ENCODE results near the gene LMTK3. TPM values are rescaled to one million over a fixed set of nuclear protein-coding genes. Genes with fewer than 3 reads are reported as not detected.
"Not testable (repeated sequence)": the region's sequence is repeated elsewhere in the genome, so short reads cannot be mapped to it uniquely, and the experiment has no call there.

The LMTK3 gene
- total RNA-seq, 1 experiment from 2014 or later: under 0.01 TPM

DNA sequence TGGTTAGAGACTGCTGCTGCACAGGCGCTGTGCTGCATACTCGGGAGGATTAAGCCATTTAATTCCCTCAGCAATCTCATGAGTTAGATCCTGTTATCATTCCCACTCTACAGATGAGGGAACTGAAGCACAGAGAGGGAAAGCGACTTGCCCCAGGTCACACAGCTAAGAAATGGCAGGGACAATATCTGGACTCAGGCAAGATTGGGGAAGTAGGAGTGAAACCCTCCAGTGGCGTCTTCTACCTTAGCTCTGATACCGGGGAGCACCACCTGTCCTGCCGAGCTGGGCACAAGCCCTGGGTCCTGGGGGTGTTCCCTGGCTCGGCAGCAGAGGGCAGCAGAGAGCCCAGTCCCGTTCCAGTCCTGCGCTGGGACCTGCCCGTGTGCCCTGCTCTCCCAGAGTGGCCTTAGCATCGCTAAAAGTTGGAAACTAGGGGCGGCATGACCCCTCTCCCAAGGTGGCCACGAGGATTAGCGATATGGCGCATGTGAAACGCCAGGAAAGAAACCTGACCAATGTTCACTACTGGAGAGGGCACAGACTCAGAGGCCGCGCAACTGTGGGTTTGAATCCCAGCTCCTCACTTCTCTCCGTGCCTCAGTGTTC is 21.9 kb downstream of the LMTK3 start:
- DNase-seq (ENCODE audit: low read depth): peak; percentile 83

DNA sequence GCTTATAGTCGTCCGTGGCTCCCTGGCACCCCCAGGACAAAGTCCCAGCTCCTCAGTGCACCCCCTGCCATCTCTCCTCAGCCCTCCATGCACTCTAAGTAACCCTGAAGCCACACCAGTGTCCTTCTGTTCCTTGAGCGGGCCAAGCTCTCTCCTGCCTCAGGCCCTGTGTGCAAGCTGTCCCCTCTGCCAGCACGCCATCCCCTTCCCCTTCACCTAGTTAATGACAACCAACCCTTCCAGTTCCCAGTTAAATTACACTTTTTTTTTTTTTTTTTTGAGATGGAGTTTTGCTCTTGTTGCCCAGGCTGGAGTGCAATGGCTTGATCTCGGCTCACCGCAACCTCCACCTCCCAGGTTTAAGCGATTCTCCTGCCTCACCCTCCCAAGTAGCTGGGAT is 23.2 kb downstream of the LMTK3 start:
- DNase-seq (ENCODE audit: low read depth): not testable (repeated sequence)

DNA sequence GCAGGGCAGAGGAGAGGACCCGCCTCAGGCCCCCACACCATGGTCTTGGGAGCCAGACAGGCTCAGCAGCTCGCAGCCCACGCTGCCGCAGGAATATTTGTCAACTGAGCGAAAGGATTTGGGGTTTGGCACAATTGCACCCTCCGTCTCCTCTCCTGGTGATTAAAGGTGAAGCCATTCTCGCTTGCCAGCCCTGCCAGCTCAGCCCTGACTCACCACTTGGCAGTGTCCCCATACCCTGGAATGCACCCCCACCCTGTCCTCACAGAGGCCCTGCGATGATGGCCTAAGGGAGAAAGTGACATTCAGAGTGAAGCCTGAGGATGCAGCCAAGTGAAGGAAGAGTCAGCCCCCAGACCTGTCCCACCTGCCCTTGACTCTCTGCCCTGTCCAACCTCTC is 23.7 kb downstream of the LMTK3 start:
- peak; percentile 96 for DNase-seq (ENCODE audit: low read depth)

DNA sequence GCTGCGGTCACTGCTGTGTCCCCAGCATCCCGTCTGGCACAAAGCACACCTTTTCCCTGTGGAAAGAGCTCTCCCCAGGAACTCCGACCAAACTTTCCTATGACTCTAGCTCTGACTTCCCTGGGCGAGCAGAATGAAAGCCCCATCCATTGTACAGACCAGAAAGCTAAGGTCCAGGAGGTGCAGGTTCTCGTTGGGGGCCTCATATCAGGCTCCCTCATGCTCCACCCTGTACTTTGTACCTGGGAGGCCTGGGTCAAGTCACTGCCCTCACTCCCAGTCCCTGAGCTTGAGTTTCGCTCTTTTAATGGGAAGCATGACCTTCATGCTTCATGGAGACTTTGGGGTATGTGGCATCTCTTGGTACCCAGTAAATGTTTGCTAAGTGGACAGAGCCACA is 24.1 kb downstream of the LMTK3 start:
- DNase-seq (ENCODE audit: low read depth): no peak

DNA sequence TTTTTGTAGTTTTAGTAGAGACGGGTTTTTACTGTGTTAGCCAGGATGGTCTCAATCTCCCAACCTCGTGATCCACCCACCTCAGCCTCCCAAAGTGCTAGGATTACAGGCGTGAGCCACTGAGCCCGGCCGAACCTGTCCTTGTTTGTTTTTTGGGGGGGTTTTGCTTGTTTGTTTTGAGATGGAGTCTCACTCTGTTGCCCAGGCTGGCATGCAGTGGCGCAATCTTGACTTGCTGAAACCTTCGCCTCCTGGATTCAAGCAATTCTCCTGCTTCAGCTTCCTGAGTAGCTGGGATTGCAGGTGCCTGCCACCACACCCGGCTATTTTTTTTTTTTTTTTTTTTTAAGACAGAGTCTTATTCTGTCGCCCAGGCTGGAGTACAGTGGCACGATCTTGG is 24.9 kb downstream of the LMTK3 start:
- not testable (repeated sequence) for DNase-seq (ENCODE audit: low read depth)

DNA sequence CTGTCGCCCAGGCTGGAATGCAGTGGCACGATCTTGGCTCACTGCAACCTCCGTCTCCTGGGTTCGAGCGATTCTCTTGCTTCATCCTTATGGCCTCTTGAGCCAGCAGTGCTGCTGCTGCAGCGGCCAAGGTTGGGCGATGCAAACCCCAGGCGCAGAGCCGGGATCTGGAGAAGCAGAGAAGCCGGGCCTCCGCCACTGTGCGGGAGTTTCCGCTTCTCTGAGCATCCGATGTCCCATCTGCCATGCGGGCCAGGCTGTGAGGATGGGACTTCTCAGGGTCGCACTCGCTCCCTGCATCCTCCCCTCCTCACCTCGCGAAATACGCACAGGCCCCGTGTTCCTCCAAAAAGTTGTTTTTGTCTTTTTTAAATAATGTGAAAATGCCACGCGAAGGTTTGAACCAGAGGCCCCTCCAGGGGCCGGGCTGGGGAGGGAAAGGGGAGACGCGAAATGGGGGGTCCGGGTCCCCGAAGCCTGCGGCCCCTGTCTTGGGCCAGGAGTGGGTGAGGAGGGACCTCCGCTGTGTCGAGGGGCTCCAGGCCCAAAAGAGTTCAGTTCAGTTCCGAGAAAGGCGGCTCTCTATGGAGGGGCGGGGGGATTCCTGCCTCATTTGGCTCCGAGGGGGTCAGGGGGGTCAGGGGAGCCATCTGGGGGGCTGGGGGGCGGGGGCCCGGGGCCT is 26.6 kb downstream of the LMTK3 start:
- DNase-seq (ENCODE audit: low read depth): no peak

DNA sequence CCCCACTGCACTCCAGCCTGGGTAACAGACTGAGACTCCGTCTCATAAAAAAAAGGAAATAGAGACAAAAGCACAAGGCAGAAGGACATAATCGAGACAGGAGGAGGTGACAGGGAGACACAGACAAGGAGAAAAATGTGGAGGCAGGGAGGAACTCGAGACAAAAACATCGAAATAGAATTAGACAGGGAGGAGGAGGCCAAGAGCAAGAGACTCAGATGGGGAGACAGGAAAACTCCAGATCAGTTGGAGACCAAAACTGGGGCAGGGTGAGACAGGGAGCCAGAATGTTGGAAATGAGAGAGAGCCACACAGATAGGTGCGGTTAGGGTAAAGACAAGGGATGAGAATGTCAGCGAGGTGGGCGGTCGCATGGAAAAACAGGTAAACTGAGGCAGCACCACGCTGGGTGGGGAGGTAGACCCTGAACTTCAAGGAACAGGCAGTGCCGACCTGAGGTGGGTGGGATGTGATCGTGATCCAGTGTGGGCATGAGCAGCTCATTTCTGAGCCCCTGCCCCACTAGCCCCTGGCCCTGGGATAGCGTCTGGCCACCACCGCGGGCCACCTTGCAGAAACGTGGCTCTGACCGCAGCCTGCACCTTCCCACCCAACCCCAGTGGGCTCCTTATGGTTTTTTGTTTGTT is 27.3 kb downstream of the LMTK3 start:
- no peak for DNase-seq (ENCODE audit: low read depth)

DNA sequence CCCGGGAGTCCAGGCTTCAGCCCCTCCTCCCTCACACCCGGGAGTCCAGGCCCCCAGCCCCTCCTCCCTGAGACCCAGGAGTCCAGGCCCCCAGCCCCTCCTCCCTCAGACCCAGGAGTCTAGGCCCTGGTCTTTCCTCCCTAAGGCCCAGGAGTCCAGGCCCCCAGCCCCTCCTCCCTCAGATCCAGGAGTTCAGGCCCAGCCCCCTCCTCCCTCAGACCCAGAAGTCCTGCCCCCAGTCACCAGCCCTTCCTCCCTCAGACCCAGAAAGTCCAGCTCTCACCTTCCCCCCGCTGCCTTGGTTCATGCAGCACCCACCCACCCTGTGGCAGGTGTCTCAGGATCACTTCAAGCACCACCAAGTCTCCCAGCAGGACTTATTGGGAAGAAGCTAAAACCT is 28.3 kb downstream of the LMTK3 start:
- DNase-seq (ENCODE audit: low read depth): no peak

DNA sequence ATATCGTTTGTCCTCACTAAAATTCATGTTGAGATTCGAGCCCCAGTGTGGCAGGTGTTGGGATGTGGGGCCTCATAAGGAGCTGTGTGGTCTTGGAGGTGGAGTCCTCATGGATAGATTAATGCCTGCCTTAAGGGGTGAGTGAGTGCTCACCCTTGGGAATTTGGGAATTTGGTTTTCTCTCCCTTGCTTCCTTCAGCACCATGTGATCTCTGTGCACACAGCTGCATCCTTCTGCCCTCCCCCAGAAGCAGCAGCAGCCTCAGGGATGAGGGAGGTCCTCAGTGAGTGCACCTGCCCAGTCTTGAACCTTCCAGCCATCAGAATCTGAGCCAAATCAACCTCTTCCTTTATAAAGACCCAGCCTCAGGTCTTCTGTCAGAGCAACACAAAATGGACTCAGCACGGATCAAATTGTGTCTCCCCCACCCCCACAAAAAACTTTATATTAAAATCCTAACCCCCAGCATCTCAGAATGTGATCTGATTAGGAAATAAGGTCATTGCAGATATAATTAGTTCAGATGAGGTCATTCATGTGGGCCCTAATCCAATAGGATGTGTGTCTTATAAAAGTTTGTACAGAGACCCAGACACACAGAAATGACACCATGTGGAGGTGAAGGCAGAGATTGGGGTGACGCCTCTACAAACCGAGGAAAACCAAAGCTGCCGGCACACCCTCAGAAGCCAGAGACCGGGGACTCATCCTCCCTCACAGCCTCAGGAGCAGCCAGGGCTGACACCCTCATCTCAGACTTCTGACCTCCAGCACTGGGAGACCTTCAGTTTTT is 29.6 kb downstream of the LMTK3 start:
- DNase-seq (ENCODE audit: low read depth): no peak

DNA sequence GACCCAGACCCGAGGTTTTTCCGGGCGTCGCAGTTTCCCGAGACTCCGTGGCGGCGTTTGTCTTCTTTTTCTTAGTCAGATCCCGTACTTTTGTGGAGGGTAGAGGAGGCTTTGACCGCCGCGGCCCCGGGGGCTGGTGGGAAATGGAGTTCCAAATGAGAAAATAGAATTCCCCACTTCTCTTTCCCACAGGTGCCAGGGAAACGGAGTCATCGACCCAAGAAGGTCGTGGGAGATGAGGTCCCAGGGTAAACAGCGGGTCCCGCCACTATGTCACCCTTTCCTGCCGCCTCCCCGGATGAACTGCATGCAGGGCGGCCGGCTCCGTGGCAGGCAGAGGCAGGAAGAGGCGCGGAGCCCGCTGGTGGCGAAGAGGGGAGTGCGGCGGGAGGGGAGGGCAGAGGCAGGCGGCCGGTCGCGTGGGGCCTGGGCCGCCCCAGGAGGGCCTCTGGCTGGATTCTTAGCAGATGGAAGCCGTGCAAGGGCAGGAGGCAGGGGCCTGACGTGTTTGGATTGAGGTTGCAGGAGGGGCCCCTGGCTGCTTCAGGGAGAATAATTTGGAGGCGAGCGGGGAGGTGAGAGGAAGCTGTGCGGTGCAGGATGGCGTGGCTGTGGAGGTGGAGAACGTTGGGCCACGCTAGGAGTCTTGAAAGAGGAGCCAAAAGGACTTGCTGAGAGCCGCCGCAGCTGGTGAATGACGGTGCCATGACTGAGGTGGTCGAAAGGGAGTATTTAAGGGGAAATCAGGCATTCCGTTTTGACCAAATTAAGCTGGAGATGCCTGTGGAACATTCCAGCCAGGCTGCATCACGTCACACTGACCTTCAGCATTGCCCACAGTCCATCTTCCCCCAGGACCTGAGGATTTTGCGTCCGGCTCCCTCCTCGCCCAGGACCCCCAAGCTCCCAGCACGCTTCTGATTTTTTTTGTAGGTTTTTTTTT is 30.8 kb downstream of the LMTK3 start:
- no peak for DNase-seq (ENCODE audit: low read depth)

DNA sequence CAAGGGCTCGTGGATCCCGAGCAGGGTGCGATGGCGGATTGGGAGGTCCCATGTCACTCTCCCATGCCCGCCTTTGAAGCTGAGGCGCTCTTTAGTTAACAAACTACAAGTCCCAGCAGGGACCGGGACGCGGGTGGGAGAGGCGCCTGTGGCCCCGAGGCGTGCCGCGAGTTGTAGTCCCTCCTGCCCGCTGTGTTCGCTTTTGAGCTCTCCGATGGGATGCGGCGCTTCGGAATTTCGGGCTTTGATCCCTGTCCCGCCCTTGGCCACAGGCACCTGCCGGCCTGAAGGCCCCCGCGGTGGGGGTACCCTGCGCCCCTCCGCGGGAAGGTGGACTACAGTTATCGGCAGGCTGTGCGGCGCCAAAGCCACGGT is 31.5 kb downstream of the LMTK3 start:
- no peak for DNase-seq (ENCODE audit: low read depth)

DNA sequence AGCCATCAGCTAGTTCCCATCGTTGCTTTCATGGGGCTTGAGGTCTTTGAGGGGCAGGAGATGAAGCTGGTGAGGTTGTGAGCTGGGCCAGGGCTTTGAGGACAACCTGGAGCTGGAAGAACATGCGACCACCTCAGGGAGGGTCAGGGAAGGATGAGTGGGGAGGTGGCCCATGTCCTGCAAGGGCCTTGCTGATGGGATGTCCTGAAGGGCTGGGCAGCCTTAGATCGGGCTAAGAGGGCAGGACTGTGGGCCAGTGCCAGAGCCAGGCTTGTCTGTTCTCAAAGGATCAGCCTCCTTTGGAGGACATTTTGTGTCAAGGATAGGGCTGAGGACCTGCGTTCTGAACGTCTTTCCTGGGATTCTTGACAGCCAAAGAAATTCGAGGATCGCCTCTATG is 31.9 kb downstream of the LMTK3 start:
- no peak for DNase-seq (ENCODE audit: low read depth)

DNA sequence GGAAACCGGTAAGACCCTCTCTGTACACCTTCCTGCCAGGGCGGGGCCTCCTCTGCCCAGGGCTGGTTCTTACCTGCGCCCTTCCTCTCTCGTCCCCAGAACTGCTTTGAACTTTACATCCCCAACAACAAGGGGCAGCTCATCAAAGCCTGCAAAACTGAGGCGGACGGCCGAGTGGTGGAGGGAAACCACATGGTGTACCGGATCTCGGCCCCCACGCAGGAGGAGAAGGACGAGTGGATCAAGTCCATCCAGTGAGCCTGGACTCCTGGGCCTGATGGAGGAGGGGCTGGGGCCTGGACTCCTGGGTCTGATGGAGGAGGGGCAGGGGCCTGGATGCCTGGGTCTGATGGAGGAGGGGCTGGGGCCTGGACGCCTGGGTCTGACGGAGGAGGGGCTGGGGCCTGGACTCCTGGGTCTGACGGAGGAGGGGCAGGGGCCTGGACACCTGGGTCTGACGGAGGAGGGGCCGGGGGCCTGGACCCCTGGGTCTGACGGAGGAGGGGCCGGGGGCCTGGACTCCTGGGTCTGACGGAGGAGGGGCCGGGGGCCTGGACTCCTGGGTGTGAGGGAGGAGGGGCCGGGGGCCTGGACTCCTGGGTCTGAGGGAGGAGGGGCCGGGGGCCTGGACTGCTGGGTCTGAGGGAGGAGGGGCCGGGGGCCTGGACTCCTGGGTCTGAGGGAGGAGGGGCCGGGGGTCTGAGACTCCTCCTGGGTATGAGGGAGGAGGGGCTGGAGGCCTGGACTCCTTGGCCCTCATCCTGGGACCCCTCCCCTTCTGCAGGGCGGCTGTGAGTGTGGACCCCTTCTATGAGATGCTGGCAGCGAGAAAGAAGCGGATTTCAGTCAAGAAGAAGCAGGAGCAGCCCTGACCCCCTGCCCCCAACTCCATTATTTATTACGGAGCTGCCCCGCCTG is 33.0 kb downstream of the LMTK3 start:
- DNase-seq (ENCODE audit: low read depth): no peak

DNA sequence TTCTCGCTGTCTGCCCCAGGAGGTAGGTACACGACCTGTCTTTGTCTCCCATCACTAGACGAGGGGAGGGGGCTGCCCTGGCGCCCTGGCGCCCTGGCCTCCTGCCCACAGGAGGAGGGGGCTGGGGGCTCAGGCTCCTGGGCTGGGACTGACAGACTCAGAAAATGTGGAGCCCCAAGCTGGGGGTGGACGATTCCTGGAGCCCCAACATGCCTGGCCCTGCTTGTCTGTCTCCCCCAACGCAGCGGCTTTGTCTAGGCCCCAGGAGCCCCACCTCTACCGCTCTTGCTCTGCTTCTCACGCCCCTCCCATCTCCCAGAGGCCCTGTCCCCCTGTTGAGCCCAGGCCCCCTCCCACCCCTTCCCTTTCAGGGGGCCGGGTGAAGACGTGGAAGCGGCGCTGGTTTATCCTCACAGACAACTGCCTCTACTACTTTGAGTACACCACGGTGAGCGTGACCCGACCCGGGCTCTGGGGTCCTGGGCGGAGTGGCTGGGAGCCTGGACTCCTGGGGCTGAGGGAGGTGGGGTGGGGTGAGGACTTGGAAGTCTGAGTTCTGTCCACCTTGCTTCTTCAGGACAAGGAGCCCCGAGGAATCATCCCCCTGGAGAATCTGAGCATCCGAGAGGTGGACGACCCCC is 33.8 kb downstream of the LMTK3 start:
- no peak for DNase-seq (ENCODE audit: low read depth)

DNA sequence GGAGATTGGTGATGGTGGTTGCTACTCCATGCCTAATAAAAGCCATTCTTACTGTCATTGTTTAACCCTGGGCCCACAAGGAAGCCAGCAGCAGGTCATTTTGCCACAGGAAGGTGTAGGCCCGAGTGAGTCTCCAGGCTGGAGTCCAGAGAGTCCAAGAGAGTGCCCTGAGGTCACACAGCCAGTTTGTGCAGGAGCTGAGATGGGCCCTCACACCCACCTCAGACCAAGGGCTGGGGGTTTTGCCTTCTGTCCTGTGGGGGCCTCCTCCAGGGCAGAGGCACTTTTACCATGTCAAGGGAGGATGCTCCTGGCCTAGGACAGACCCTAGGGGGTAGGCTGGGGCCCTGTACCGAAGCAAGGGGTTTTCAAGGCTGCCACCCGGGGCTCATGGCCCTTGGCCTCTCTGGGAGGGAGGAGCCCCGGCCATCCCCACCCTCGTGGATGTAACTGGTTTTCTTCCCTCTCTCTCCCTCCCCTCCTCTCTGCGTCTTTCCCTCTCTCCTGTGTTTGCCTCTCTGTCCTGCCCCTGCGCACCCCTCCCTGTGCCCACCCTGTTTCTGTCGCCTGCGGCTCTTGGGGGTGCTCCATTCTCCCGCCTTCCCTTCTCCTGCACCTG is 34.5 kb downstream of the LMTK3 start:
- DNase-seq (ENCODE audit: low read depth): no peak

DNA sequence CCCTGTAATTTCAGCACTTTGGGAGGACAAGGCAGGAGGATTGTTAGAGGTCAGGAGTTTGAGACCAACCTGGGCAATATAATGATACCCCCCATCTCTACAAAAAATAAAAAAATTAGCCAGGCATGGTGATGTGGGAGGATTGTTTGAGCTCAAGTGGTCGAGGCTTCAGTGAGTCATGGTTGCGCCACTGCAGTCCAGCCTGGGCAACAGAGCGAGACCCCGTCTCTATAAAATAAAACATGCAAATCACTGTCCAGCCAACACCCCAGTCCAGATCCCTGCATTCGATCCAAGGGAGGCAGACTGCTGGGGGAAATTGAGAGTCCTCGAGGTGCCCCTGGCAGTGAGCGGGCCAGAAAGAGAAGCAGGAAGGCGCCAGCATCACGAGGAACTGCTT is 35.5 kb downstream of the LMTK3 start:
- DNase-seq (ENCODE audit: low read depth): no peak

DNA sequence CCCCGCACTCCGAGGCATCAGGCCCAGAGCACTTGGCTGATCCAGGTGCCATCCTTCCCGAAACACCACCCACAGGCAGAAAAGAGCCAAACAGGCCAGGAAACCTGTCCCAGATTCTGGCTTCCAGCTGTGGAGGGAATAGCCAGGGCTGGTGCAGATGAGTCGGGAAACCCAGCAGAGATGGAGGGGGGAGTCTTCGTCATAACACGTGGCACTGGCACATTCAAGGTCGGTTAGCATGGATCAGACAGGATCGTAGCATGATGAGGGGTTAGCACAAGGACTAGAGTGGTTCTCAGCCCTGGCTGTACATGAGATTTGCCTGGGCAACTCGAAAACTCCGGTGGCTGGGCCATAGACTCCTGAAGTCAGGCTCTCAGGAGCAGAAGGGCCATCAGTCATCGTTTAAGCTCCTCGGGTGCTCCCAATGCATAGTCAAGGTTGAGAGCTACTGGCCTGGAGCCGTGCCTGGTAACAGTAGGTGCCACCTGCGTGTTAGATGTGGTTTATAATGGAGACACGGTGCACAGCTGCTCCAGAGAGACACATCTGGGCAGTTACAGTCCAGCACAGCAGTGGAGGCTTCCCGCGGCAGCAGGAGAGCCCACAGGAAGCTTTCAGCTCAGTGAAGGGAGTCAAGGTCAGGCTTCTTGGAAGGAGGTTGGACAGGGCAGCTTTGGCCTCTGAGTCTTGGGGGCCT is 36.1 kb downstream of the LMTK3 start:
- no peak for DNase-seq (ENCODE audit: low read depth)

DNA sequence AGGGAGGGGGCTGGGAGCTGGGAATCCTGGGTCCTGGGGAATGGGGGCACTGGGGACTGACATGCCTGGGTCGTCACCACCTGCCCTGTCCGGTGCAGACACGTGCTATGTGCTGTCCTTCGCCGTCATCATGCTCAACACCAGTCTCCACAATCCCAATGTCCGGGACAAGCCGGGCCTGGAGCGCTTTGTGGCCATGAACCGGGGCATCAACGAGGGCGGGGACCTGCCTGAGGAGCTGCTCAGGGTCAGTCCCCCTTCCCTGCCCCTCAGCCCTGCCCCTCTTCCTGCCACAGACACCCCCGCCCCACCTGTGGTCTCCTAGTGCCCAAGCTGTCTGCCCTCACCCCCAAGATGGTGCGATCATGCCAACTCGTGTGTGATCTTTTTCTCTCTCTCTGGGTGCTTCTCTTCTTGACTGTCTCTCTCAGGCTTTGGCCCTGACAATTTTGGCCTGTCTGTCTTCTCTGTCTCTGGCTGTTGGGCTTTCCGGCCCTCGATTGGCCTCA is 37.5 kb downstream of the LMTK3 start:
- no peak for DNase-seq (ENCODE audit: low read depth)
